K562 treated with DMSO at 1 percent for 48 hours (cell line): ENCODE results near the gene SIMC1. TPM values are rescaled to one million over a fixed set of nuclear protein-coding genes. Genes with fewer than 3 reads are reported as not detected.

Experiments
- total RNA-seq: library from RNA; unstranded; fragments of 300-600 nt; gene quantifications from 2 replicates; pipeline ENCODE4 v1.2.3, GENCODE V29; 2022; ENCODE audit warnings: low replicate concordance; ENCODE audit errors: extremely low read depth

SIMC1 gene
- total RNA-seq: not detected in 2 replicates

DNA sequence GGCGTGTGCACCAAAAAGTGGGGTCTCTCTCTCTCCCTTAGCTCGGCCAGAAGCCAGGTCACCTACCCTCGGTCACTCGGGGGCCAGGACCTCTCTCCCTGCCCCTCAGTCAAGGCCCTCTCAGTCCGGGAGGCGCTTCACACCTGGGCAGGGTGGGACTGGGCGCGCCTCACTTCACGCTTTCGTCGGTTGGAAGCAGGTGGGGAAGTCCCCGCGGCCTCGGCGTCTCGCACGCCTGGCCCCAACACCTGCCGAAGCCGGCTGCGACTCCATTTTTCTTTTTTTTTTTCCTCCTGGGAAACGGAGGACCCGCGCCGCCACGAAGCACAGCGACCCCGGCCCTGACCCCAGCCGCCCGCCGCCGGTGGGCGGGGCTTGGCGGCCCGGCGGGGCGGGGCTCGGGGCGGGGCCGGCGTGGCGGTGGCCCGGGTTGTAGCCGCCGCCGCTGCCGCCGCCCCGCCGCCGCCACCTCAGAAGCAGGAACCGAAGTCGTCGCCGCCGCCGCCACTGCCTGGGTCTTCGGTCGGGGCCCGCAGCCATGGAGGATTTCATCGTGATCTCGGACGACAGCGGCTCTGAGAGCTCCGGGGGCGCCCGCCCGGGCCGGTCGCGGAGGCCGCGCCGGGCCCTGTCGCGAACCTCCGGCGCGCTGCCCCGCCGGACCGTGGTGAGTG lies at the start of gene SIMC1:
SIMC1 (plus strand) TSS at position 454 of the 674 bp plus-strand sequence; CDS start at position 539, 85 bp downstream.

DNA sequence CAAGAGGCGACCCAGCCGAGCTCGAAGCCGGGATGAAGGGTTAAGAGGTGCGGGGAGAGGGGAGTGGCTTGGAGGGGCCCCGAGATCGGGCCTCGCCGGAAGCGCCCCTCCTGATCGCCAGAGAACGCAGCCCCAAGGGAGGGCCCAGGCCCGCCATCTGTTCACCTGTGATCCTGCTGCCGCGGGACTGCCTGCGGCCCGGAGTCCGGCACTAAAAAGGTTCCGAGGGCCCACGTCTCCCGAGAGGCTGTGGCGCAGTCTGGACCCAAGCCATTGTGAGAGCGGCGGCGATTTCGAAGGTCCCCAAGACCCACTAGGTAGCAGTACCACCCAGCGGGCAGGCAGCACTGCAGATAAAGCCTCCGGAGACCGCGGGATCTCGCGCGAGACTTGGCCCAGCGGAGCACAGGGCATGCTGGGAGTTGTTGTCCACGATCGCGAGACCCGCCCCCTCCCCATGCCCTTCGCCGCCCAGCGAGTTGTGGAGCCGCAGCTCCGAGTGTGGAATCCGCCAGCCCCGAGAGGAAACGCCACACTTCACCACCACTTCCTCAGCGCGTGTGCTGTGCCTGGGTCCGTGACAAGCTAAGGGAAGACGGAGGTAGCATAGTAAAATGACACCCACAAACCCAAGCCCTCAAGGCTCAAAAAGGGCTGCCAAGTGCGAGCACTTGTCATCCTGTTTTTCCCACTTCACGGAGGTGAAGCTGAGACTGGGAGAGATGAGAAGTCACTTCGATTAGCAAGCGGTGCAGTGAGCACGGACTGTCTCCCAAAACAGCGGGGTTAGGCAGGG lies 123.4 kb downstream of the SIMC1 start, which contains the start of gene KIAA1191:
KIAA1191 (minus strand) TSS at position 328 of the 796 bp plus-strand sequence. CDS start 2,256 bp downstream, outside the sequence.

DNA sequence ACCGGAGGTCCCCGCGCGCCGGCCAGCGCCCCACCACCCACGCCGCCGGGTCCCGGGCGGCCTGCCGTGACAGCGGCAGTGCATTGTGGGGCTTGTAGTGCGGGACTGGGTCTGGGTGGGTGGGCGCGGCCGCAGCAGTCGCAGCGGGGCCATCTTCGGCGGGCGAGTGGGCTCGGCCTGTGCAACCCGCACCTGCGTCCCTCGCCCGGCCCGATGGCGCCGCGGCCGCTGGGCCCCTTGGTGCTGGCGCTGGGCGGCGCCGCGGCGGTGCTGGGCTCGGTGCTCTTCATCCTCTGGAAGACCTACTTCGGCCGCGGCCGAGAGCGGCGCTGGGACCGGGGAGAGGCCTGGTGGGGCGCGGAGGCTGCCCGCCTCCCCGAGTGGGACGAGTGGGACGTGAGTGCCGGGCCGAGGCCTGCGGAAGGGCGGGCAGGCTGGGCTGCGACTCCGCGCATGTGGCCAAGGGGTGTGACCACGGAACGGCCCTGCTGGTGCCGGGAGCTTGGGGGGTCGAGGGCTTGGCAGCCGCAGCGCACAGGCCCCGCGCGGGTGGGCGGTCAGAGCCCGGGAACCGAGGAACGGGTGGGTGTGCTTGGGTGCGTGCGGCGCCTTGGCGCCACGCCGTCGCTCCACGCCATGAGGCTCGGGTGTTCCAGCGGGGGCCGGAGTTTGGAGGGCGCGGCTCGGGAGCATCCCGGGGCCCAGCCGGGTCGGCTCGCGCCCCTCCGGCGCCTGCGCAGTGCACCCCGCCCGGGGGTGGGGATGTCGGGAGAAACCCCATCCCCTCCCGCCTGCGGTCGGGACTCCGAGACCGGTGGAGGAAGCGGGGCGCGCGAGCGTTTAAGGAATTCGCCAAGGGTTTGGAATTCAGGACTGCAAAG lies 127.4 kb downstream of the SIMC1 start, which contains the start of gene ARL10:
ARL10 (plus strand) TSS at position 137 of the 881 bp plus-strand sequence; CDS start at position 214, 77 bp downstream.

DNA sequence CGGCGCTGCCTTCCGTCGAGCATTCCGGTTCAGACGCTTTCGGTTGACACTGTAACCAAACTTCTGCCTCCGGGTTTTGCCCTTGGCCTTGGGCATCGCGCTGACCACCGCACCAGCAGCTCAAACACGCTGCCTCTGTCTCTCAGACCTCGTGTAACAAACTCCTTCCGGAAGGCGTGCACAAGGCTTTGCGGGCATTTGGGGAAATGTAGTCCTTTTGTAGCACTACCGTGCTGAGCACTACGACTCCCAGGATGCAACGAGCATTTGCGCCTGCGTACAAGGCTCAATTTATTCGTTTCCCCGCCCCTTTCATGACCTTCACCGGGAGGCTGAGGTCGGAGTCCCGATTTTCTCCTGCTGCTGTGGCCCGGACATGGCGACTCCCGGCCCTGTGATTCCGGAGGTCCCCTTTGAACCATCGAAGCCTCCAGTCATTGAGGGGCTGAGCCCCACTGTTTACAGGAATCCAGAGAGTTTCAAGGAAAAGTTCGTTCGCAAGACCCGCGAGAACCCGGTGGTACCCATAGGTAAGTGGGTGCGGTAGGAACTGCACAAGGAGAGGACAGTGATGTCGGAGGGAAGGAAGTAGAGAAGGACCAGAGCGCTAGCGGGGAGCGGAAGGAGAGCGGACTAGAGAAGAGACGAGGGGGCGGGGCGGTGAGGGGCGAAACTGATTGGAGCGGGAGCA lies 150.4 kb downstream of the SIMC1 start, which contains the start of the genes HIGD2A and NOP16:
HIGD2A (plus strand) TSS at position 308 of the 691 bp plus-strand sequence; CDS start at position 377, 69 bp downstream.
NOP16 (minus strand) TSS at position 155 of the 691 bp plus-strand sequence; CDS start at position 96, 59 bp downstream.

Other genes with a start within 250 kb of the SIMC1 start
- gene KIAA1191, start 123.3 kb downstream of the SIMC1 start, total RNA-seq: 141 TPM in 1 of 2 replicates, not detected in the other
- gene ARL10, start 127.1 kb downstream of the SIMC1 start, total RNA-seq: not detected in 2 replicates
- gene NOP16, start 150.2 kb downstream of the SIMC1 start, total RNA-seq: not detected in 2 replicates
- gene HIGD2A, start 150.3 kb downstream of the SIMC1 start, total RNA-seq: not detected in 2 replicates
- gene CLTB, start 178.1 kb downstream of the SIMC1 start, total RNA-seq: not detected in 2 replicates
- not detected in 2 replicates for gene FAF2, start 210.0 kb downstream of the SIMC1 start, total RNA-seq